ENCODE data around the gene ISCA1.
"Not testable (repeated sequence)": the region's sequence is repeated elsewhere in the genome, so short reads cannot be mapped to it uniquely, and the experiment has no call there.

Gene ISCA1

GRCh38 chr9:86282077-86282978, at the start of gene ISCA1:
TSS of gene ISCA1 (minus strand) at chr9:86282538. CDS start at chr9:86282458, 80 bp downstream.
- DNase-seq (ENCODE audit: low spot score) = peak; percentile 91

GRCh38 chr9:86330186-86330585, 47.8 kb upstream of the ISCA1 start:
- no peak for DNase-seq (ENCODE audit: low spot score)

GRCh38 chr9:86329649-86330048, 47.3 kb upstream of the ISCA1 start:
- DNase-seq (ENCODE audit: low spot score) = no peak

DNA sequence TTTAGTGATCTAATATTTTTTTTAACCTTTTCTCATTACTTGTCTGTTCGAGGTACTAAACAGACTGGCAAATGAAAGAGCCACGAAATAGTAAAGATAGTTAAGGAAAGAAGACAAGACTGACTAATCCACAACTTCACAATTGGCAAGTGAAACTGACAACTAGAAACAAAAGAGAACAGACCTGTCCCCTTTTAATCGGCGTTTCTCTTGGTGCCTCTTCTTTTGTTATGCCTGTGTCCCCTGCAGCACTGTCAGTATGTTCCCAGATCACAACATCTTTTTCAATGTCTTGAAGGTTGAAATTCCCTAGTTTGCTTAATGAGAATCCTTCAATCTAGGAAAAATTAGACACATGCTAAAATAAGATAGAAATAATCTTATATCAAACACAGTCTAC, 45.8 kb upstream of the ISCA1 start:
- no peak for DNase-seq (ENCODE audit: low spot score)

DNA sequence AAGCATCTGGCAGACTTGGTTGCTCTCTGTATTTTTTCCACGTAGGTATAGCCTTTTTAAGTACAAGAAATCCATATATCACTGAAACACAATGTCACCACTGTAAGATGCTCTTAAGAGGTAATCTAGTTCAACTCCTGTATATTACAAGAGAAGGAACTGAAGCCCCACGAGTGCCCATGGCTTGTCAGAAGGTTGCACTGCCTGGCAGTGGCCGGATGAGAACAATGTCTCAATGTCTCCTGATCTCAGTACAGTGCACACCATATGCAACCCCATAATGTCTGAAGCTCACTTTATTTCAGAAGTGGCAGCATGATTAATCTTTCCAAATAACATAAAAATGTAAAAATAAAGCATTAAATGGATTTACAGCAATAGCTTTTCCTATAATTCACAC, 44.2 kb upstream of the ISCA1 start:
- no peak for DNase-seq (ENCODE audit: low spot score)

GRCh38 chr9:86324901-86325300, 42.6 kb upstream of the ISCA1 start:
- no peak for DNase-seq (ENCODE audit: low spot score)

GRCh38 chr9:86324308-86324707, 42.0 kb upstream of the ISCA1 start:
- DNase-seq (ENCODE audit: low spot score) = no peak

DNA sequence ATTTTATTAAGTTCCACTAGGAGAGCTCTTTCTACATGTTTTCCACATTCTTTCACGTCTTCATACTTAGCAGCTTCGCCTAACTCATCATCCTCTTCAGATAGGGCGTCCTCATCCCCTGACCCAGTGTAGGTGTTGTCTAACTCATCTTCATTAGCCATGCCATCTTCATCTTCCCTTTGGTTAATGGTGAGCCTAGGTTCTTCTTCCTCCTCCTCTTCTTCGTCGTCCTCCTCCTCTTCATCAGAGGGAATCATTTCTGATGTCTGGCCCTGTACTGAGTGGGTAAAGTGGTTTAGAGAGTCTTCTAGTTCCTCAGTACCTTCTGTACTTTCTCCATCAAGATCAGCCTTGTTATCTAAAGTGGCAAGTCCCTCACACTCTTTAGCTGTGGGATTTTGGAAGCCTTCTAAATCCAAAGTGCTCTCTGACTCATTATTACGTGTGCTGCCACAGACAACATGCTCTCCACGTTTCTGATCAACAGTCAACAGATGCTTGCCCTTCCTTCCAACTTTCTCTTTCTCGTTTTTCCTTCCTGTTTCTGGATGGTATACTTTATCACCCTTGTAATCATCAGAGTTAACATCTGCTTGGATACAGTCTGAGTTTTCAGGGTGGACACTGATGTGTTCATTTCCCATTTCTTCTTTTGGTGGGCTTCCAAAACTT, 40.8 kb upstream of the ISCA1 start:
- no peak for DNase-seq (ENCODE audit: low spot score)

GRCh38 chr9:86321373-86321772, 39.0 kb upstream of the ISCA1 start:
- DNase-seq (ENCODE audit: low spot score) = peak; percentile 29

GRCh38 chr9:86318187-86318586, 35.8 kb upstream of the ISCA1 start:
- DNase-seq (ENCODE audit: low spot score) = no peak

- no peak for DNase-seq (ENCODE audit: low spot score)
These were observed 32.7 kb upstream of the ISCA1 start for GRCh38 chr9:86315078-86315477.

DNA sequence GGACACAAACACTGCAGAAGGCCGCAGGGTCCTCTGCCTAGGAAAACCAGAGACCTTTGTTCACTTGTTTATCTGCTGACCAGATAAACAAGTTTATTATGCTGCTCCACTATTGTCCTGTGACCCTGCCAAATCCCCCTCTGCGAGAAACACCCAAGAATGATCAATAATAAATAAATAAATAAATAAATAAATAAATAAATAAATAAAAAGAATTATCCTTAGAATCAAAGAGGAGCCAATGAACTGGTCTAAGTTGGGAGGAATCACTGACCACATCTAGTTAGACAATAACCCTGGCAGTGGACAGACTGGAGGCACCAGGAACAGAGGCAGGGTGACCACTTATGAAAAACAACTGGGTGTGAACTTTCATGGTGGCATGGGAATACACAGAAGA, 30.6 kb upstream of the ISCA1 start:
- DNase-seq (ENCODE audit: low spot score) = not testable (repeated sequence)

- no peak for DNase-seq (ENCODE audit: low spot score)
These were observed 26.3 kb upstream of the ISCA1 start for GRCh38 chr9:86308687-86309086.

- DNase-seq (ENCODE audit: low spot score) = no peak
These were observed 21.9 kb upstream of the ISCA1 start for GRCh38 chr9:86304236-86304730.

GRCh38 chr9:86303316-86303975, 21.1 kb upstream of the ISCA1 start:
- peak; percentile 15 for DNase-seq (ENCODE audit: low spot score)

- no peak for DNase-seq (ENCODE audit: low spot score)
These were observed 19.3 kb upstream of the ISCA1 start for GRCh38 chr9:86301686-86302085.

DNA sequence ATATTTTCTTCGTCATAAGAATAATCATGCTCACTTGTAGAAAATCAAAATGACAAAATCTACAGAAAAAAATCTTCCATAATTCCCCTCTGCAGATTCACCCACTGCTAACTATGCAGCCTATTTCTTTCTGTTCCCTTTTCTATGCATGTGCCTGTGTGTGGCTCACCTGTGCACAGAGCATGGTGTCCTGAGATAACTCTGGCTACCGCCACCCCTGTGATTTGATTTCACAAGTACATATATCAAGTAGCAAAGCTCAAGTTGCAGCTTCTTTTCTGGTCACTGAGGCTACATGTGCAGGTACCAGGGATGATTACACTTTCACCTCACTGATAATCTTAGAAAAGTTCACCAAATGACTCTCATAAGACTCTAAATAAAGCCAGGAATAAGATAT, 18.4 kb upstream of the ISCA1 start:
- no peak for DNase-seq (ENCODE audit: low spot score)

GRCh38 chr9:86298873-86299272, 16.5 kb upstream of the ISCA1 start:
- DNase-seq (ENCODE audit: low spot score) = no peak

GRCh38 chr9:86290341-86290740, 8.0 kb upstream of the ISCA1 start:
- not testable (repeated sequence) for DNase-seq (ENCODE audit: low spot score)

DNA sequence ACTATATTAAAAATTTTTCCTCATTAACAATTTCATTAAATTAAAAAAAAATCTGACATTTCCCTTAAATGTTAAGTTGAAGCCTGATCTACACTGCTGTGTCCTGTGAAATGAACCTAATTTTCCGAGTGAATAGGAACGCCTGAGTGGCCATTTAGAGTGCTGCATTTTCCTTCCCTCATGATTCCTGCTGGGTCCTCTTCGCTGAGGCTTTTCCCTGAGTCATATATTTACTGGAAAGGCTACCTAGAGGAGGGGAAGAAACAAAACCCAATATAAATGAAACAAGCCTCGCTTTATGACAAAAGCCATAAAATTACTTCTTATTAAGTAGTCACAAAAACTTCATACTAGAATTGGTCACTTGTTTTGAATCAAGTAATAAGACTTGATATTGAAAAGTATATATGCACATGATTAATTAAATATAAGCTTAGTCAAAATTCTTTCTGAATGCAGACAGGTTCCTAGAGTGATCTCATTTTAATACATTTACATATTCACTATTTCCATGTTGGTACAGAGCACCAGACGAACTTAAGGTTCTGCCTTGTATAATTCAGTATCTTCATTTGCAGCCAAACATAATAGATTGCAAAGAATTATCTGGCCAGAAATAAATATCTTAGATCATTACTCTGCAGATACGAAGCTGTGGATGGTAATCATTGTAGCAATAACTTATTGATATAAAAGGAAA, 6.3 kb upstream of the ISCA1 start:
- no peak for DNase-seq (ENCODE audit: low spot score)

GRCh38 chr9:86287013-86287412, 4.7 kb upstream of the ISCA1 start:
- peak; percentile 28 for DNase-seq (ENCODE audit: low spot score)

GRCh38 chr9:86286278-86286677, 3.9 kb upstream of the ISCA1 start:
- no peak for DNase-seq (ENCODE audit: low spot score)
